RCC 7860 (cell line): ENCODE data around the gene LMX1B.

Source experiments
- DNase-seq: peaks from one replicate; pipeline ENCODE4 v3.0.0-alpha.2; 2015; ENCODE audit warnings: low spot score
- FAIRE-seq: peaks from 2 replicates; lab custom pipeline; 2012; peaks lifted over from hg19 to GRCh38; lab: Jason Lieb, UNC

Gene LMX1B

GRCh38 chr9:126604059-126605055, 9.4 kb upstream of the LMX1B start:
- no peak for DNase-seq
- no peak for FAIRE-seq

GRCh38 chr9:126605792-126606482, 7.8 kb upstream of the LMX1B start:
- DNase-seq (no peak), FAIRE-seq (no peak)

- FAIRE-seq (no peak), DNase-seq (no peak)
These were observed 7.3 kb upstream of the LMX1B start for GRCh38 chr9:126606483-126606870.

DNA sequence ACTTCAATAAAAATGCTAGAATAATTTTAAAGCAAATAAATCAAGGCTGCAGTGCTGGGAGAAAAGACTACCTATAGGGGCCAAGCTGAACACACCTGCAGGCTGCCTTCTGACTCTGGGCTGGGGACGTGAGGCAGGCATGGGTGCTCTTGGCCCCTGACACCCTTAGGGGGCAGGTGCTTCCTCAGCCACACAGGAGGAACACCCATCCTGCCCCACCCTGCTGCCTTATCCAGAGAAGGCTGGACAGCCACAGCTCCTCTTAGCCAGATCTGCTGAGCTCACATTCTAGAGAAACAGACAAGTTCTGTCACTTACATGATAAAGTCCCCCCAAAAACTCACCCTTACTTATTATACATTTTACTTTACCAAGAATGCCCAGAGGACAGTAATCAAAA, 6.6 kb upstream of the LMX1B start:
- FAIRE-seq (no peak), DNase-seq (no peak)

GRCh38 chr9:126607731-126608130, 6.0 kb upstream of the LMX1B start:
- DNase-seq (no peak), FAIRE-seq (no peak)

DNA sequence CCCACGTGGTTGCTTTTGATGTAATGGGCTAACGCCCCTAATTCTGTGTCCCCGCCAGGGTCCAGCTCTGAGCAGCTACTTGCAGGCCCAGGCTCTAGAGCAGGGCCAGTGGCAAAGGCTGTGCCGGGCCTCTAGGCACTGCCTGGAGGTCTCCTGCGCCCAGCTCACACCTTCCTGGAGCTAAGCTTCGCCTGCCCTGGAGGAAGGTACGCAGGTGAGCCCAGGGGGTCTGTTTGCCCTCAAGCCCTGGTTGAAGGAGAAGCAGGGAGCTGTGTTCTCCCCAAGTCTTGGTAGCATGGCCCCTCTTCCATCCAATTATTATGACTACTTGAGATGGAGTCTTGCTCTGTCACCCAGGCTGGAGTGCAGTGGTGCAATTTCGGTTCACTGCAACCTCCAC, 5.2 kb upstream of the LMX1B start:
- DNase-seq (no peak), FAIRE-seq (no peak)

GRCh38 chr9:126609191-126609590, 4.5 kb upstream of the LMX1B start:
- DNase-seq (no peak), FAIRE-seq (no peak)

DNA sequence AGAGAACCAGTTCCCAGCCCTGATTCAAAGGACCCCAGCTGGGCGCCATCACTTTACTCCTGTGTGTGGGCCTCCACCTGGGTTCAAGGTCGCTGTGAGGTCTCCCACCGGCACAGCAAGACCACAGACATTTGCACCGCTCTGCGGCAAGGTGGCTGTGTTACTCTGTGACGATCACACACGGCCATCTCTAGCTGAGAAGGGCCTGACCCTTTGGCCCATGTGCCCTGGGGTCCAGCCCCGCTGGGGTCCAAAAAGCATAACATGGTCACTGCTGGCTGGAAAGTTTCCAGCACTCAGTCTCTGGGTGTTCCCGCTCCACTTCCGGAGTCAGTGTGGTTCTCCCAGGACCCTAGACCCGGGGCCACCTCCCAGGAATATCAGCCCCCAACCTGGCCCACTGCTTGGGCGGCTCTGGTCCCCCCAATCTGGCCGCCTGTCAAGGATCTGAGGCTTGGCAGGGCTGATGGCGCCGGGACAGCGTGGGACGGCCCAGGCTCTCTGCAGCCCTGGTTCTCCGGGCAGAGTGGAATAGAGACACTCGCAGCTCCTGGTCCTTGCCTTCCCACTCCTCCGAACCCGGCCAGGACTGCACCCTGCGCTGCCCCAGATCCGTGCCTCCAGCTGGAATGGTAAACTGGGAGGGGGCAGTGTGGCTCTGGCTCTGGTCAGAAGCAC, 3.9 kb upstream of the LMX1B start:
- FAIRE-seq (no peak), DNase-seq (no peak)

DNA sequence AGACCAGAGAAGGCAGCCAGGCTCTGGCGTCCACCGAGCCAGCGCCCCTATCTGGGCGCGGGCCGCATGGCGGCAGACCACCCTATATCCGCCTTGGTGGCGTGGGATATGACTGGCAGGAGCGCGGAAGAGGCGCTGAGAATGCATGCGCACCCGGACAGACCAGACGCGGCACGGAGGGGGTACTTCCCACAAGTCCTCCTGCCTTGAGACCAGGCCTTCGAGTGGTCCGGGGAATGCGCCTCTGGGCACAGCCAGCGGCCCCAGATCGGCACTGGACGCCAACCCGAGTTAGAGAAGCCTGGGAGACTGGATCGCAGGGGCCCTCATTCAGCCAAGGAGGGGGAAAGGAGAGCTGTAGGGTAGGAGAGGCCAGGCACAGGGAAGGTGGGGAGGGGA, 2.5 kb upstream of the LMX1B start:
- no peak for DNase-seq
- no peak for FAIRE-seq

DNA sequence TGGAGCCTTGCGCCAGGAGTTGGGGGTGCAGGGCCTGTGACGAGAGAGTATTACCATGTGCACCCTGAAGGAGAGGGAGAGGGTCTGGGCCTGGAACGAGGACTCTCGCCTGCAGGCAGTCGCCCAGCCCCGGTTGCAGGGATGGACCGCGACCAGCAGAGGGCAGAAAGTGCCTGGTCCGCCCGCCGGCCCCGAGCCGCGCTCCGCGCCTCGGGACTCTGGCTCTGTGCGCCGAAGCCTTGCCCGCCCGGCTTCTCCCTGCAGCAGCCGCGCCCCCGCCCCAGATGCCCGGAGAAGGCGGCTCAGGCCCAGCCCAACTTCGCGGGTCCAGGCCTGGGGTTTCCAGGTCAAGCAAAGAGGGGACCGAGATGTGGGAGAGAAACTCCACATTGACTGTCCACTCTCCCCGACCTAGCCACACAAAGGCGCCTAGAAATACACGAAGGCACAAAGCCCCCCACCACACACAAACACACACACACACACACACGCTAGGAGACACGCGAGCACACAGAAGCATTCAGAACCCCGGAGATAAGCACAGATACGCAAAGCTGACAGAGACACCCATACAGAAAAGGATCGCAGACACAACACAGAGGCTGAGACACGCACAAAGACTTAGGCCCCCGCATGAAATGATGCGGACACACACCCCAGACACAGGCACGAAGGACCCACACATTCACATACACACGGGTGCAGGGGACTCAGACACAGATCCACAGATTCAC, 2.0 kb upstream of the LMX1B start:
- FAIRE-seq, result no peak
- DNase-seq, result no peak

DNA sequence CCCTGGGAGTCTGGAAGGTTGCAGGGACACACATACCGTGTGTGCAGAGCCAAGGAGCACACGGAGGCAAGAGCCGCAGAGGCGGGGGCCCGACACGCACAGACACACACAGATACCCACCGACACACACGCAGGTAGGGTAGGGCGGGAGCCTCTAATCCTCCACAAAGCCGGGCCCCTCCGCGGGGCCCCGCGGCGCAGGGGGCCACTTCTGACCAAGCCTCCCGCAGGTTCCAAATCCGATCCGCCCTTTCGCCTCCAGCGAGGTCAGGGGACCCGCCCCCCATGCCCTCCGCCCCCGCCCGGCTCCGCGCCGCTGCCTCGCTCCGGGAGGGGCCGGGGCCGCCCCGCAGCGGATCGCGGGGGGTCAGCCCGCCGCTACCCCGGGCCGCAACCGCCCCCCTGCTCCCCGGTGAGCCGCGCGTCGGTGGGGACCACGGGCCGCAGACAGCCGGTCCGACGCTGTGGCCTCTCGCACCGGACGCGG, 1.4 kb upstream of the LMX1B start:
- no peak for FAIRE-seq

DNA sequence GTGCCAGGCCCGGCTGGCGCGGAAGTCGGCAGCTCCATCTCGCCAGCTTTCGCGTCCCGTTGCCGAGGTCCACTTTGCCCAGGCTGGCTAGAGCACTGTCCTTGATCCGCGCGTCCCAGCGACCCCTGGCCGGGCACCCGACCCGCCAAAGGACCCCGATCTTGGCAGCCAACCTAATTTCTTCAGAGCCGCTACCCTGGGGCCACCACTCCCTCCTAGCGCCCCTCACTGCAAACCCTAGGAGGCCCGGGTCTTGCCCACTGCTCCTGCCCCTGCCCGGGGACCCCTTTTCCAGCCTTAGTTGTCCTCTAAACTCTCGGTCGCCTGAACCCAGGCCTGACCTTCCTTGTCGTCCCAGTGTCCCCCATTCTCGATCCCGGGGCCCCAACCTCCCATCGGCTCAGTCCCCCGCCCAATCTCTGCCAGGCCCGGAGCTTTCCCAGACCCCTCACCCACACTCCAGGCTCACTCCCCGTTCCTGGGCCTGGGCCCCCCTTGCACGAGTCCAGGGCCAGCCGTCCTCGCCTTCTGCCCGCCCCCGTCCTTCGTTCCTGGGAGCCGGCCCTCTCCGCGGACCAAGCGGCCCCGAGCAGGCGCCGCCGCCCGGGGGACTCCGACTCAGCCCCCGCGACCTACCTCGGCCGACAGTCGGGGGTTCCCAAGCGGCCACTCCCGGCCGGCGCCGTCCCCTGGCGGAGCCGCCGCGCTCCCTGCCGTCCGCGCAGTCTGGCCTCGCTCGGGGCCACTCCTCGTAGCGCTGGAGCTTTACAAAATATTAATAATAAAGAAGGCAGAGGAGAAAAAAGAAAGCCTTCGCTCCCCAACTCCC, 701 bp upstream of the LMX1B start:
- no peak for DNase-seq
- FAIRE-seq, result no peak

More for the DNA sequence above, 1.4 kb upstream of the LMX1B start:
- DNase-seq, result no peak

DNA sequence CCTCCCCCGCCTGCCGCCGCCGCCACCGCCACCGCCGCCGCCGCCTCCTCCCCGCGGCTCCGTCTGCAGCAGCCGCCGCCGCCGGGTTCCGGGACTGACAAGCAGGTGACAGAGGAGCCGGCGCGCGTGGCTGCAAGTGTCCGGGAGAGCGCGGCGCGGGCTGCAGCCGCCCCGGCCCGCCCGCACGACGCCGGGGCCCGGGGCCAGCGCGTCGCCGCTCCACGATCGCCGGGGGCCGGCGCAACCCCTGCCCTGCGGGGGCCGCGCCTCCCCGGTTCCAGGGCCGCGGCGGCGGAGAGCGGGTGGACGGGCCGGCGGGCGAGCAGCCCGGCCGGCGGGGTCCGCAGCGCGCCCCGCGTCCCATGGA, 343 bp downstream of the LMX1B start:
- DNase-seq, result no peak
- no peak for FAIRE-seq

- DNase-seq (no peak), FAIRE-seq (no peak)
These were observed 922 bp downstream of the LMX1B start for GRCh38 chr9:126614455-126615244.

- no peak for FAIRE-seq
- no peak for DNase-seq
These were observed 1.6 kb downstream of the LMX1B start for GRCh38 chr9:126615245-126615790.

DNA sequence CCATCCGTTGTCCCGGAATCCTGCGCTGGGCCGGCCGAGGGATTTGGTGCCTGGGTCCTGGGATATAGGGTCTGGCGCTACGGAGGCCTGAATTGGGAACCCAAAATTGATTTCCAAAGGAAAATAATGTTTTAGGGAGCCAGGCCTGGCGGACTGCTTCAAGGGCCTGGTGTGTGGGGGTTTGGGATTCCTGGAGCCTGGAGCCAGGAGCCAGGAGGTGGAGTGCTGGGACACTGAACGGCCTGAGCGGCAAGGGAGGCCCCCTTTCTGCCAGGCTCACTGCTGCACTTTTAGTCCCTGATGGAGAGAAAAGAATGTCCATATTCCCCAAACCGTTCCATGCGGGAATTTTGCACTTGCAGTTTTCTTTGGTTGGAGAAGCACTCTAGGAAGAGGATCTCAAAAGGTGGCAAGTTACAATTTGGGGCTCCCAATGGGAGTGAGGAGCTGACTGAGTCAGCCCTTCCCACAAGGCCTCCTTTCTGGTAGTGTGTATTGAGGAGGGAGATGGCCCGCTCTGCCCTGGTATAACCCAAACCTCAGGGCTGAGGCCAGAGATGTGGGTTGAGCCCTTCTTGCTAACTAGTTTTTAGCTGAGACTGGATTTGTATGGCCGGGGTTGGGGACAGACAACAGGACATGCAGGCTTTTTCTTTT, 2.2 kb downstream of the LMX1B start:
- DNase-seq, result no peak
- no peak for FAIRE-seq

GRCh38 chr9:126616521-126616976, 2.8 kb downstream of the LMX1B start:
- DNase-seq (no peak), FAIRE-seq (no peak)
